Type B pancreatic cell (in vitro differentiated cells): Measurements from ENCODE around the gene GRB14. TPM values are rescaled to one million over a fixed set of nuclear protein-coding genes. Genes with fewer than 3 reads are reported as not detected.

Source experiments
- DNase-seq: peaks from one replicate; pipeline ENCODE4 v3.0.0; 2021; ENCODE audit warnings: mixed read lengths; ENCODE audit not compliant: unreplicated experiment; ENCODE audit errors: extremely low spot score
- H3K27ac Mint-ChIP-seq: 2 replicates; pipeline ENCODE4 v1.8.0; 2021; ENCODE audit warnings: mild to moderate bottlenecking, mixed read lengths
- H3K27me3 Mint-ChIP-seq: 2 replicates; pipeline ENCODE4 v1.8.0; 2021; ENCODE audit warnings: mixed read lengths
- H3K36me3 Mint-ChIP-seq: 2 replicates; pipeline ENCODE4 v1.8.0; 2021; ENCODE audit warnings: mixed read lengths
- H3K4me1 Mint-ChIP-seq: one replicate; pipeline ENCODE4 v1.8.0; 2021; ENCODE audit warnings: mixed read lengths; ENCODE audit not compliant: unreplicated experiment
- H3K4me3 Mint-ChIP-seq: 2 replicates; pipeline ENCODE4 v1.8.0; 2021; ENCODE audit warnings: mild to moderate bottlenecking, mixed read lengths
- H3K9me3 Mint-ChIP-seq: 2 replicates; pipeline ENCODE4 v1.8.0; 2021; ENCODE audit warnings: mixed read lengths
- CTCF ChIP-seq: fragments of 200-600 bp; sonication (generic); conservative IDR thresholded peaks from 2 replicates; pipeline ENCODE4 v1.5.0; 2021; ENCODE audit warnings: antibody characterized with exemption, mild to moderate bottlenecking
- total RNA-seq: library from RNA; stranded (reverse); gene quantifications from 2 replicates; pipeline ENCODE4 v1.2.1, GENCODE V29; 2021; ENCODE audit warnings: low replicate concordance

The GRB14 gene
- total RNA-seq, 1 donor from 2014 or later = 11.6 TPM

- Mint-ChIP-seq H3K27ac (no peak overlapping the region), H3K9me3 (no peaks in the 10 kb centered on the region), H3K36me3 (no peaks in the 10 kb centered on the region), H3K4me1 (no peaks in the 10 kb centered on the region), H3K4me3 (no peak overlapping the region), H3K27me3 (peaks cover 3% of the 10 kb centered on the region)
- DNase-seq = no peak
- no peak for TF ChIP-seq CTCF
These were observed 164.0 kb downstream of the GRB14 start for GRCh38 chr2:164457271-164457670.

- Mint-ChIP-seq H3K27me3 (peaks cover 3% of the 10 kb centered on the region), H3K36me3 (no peaks in the 10 kb centered on the region), H3K4me1 (no peaks in the 10 kb centered on the region), H3K9me3 (no peaks in the 10 kb centered on the region), H3K4me3 (no peak overlapping the region), H3K27ac (no peak overlapping the region)
- no peak for TF ChIP-seq CTCF
- DNase-seq = no peak
These were observed 164.7 kb downstream of the GRB14 start for GRCh38 chr2:164456619-164457018.

DNA sequence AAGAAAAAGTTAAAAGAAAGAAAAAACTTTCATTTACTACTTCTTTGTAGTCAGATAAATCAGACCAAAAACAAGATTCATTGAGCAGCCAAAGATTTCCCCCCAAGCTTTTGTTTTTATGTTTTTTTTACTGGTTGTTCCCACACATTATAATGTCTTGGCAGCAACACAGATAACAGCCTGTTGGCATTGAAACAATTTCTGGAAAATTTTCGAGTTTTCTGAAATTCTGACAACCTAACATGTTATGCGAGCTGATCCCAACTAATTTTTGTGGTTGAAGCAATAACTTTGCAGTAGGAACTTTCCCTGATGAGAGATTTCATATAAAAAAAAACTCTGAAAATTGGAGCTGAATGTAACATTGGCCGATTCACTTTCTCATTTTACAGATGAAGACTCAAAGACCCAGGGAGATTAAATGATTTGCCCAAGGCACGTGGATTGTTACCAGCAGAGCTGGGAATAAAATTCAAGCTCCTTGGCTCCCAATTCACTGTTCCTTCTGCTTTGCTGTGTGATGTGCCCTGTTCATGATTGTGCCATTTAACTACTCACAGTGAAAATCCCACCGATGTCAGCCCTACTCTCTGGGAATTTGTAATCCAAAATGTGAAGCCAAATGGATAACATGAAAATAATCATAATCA lies 167.5 kb downstream of the GRB14 start:
- Mint-ChIP-seq H3K27ac (no peak overlapping the region), H3K4me3 (no peak overlapping the region), H3K4me1 (no peaks in the 10 kb centered on the region), H3K36me3 (no peaks in the 10 kb centered on the region), H3K9me3 (peaks cover 3% of the 10 kb centered on the region), H3K27me3 (peaks cover 3% of the 10 kb centered on the region)
- no peak for DNase-seq
- no peak for TF ChIP-seq CTCF

DNA sequence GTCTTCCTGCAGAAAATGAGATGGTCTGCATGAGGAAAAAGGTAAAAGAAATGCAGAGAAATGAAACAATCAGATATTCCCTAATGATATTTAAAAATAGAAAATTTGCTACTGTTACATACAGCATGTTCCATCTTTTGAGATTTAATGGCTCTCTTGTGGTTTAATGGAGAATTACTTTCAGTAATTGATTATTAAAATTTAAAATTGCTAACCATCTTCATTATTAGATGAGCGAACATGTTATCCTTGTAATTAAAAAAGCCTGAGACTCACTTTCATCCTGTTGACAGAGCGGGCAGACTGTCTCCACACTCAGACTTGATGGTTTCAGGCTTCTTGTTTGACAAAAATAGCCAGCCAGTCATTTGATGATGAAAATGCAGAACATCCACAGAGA lies 171.0 kb downstream of the GRB14 start:
- Mint-ChIP-seq H3K27ac (no peak overlapping the region), H3K4me3 (no peak overlapping the region), H3K9me3 (peaks cover 3% of the 10 kb centered on the region), H3K27me3 (peaks cover 3% of the 10 kb centered on the region), H3K4me1 (no peaks in the 10 kb centered on the region), H3K36me3 (no peaks in the 10 kb centered on the region)
- DNase-seq = no peak
- TF ChIP-seq CTCF = no peak

GRCh38 chr2:164449706-164450105 lies 171.6 kb downstream of the GRB14 start:
- no peaks in the 10 kb centered on the region for H3K36me3 Mint-ChIP-seq
- DNase-seq = no peak
- no peaks in the 10 kb centered on the region for H3K4me1 Mint-ChIP-seq
- no peak overlapping the region for H3K27ac Mint-ChIP-seq
- H3K9me3 Mint-ChIP-seq = peaks cover 3% of the 10 kb centered on the region
- H3K27me3 Mint-ChIP-seq = peaks cover 3% of the 10 kb centered on the region
- TF ChIP-seq CTCF = no peak
- no peak overlapping the region for H3K4me3 Mint-ChIP-seq

- DNase-seq = no peak
- TF ChIP-seq CTCF = no peak
- peaks cover 8% of the 10 kb centered on the region for H3K9me3 Mint-ChIP-seq
- no peak overlapping the region for H3K4me3 Mint-ChIP-seq
- H3K36me3 Mint-ChIP-seq = no peaks in the 10 kb centered on the region
- no peaks in the 10 kb centered on the region for H3K27me3 Mint-ChIP-seq
- no peaks in the 10 kb centered on the region for H3K4me1 Mint-ChIP-seq
- H3K27ac Mint-ChIP-seq = no peak overlapping the region
These were observed 173.6 kb downstream of the GRB14 start for GRCh38 chr2:164447660-164448059.
